Measurements from ENCODE around the gene FIBCD1.
A peak's percentile ranks its signal among the peaks of the same experiment; 100 is the strongest.

DNA sequence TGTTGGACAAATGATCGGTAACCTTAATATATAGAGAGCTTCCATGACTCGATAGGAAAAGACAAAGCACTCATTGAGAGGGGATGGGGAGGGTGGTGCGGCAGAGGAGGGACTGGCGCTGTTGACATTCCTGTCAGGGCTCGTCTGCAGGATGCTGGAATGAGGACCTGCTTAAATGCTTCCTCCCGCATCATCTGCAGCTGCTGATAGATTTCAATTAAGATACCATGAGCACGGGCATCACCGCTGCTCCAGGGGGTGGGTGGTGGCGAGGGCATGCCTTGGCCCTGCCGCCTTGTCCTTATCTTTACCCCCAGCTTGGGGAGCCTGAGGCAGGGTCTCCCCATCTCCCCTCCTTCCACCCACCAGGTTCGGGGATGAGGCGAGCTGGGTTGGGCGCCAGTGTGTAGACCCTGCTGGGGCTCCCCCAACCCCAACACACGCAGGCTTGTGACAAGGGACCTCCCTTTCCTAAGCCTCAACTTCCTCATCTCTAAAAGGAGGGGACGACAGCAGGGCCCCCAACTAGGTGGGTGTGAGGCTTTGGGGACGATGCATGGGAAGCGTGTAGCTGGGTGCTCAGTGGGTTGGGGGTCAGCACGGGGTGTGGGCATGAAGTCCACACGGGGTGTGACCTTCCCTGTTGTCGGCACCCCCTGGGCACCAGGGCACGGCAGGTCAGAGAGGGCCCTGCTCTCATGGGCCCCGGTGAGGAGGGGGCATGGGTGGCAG, 30.7 kb downstream of the FIBCD1 start:
- TF ChIP-seq, protein P1, sequence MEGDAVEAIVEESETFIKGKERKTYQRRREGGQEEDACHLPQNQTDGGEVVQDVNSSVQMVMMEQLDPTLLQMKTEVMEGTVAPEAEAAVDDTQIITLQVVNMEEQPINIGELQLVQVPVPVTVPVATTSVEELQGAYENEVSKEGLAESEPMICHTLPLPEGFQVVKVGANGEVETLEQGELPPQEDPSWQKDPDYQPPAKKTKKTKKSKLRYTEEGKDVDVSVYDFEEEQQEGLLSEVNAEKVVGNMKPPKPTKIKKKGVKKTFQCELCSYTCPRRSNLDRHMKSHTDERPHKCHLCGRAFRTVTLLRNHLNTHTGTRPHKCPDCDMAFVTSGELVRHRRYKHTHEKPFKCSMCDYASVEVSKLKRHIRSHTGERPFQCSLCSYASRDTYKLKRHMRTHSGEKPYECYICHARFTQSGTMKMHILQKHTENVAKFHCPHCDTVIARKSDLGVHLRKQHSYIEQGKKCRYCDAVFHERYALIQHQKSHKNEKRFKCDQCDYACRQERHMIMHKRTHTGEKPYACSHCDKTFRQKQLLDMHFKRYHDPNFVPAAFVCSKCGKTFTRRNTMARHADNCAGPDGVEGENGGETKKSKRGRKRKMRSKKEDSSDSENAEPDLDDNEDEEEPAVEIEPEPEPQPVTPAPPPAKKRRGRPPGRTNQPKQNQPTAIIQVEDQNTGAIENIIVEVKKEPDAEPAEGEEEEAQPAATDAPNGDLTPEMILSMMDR (IDR thresholded peaks at IDR 0.05), result no peak
- TF ChIP-seq TEAD4 (IDR thresholded peaks at IDR 0.05; ENCODE audit: borderline replicate concordance, insufficient read depth) (no peak), RAD21 (IDR thresholded peaks at IDR 0.05; ENCODE audit: low read length) (no peak), EP300 (IDR thresholded peaks at IDR 0.05; ENCODE audit: borderline replicate concordance in 1 of 2, low read depth in 1 of 2, low read length in 1 of 2) (no peak), POLR2AphosphoS5 (IDR thresholded peaks at IDR 0.05; ENCODE audit: low read depth, low read length) (no peak), RCOR1 (IDR thresholded peaks at IDR 0.05; ENCODE audit: low read length) (peak; percentile 83; the same call in 1 of the 2 replicates), FOXJ3 (CRISPR knock-in tag; IDR thresholded peaks at IDR 0.05) (no peak), GABPA (IDR thresholded peaks at IDR 0.05; ENCODE audit: low read depth) (no peak), RXRA (IDR thresholded peaks at IDR 0.05; ENCODE audit: borderline replicate concordance, low read depth) (no peak), TCF12 (IDR thresholded peaks at IDR 0.05) (no peak), SMC3 (IDR thresholded peaks at IDR 0.05; ENCODE audit: low read depth, low read length) (no peak)
- TF ChIP-seq, protein P2, sequence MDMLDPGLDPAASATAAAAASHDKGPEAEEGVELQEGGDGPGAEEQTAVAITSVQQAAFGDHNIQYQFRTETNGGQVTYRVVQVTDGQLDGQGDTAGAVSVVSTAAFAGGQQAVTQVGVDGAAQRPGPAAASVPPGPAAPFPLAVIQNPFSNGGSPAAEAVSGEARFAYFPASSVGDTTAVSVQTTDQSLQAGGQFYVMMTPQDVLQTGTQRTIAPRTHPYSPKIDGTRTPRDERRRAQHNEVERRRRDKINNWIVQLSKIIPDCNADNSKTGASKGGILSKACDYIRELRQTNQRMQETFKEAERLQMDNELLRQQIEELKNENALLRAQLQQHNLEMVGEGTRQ (IDR thresholded peaks at IDR 0.05; ENCODE audit: borderline replicate concordance, low read depth, low read length), result no peak
- TF ChIP-seq, protein P3, sequence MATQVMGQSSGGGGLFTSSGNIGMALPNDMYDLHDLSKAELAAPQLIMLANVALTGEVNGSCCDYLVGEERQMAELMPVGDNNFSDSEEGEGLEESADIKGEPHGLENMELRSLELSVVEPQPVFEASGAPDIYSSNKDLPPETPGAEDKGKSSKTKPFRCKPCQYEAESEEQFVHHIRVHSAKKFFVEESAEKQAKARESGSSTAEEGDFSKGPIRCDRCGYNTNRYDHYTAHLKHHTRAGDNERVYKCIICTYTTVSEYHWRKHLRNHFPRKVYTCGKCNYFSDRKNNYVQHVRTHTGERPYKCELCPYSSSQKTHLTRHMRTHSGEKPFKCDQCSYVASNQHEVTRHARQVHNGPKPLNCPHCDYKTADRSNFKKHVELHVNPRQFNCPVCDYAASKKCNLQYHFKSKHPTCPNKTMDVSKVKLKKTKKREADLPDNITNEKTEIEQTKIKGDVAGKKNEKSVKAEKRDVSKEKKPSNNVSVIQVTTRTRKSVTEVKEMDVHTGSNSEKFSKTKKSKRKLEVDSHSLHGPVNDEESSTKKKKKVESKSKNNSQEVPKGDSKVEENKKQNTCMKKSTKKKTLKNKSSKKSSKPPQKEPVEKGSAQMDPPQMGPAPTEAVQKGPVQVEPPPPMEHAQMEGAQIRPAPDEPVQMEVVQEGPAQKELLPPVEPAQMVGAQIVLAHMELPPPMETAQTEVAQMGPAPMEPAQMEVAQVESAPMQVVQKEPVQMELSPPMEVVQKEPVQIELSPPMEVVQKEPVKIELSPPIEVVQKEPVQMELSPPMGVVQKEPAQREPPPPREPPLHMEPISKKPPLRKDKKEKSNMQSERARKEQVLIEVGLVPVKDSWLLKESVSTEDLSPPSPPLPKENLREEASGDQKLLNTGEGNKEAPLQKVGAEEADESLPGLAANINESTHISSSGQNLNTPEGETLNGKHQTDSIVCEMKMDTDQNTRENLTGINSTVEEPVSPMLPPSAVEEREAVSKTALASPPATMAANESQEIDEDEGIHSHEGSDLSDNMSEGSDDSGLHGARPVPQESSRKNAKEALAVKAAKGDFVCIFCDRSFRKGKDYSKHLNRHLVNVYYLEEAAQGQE (IDR thresholded peaks at IDR 0.05; ENCODE audit: low read depth, low read length), result no peak
